Heart left ventricle (tissue), 13 donors: Measurements from ENCODE around the gene HSD17B1.

Experiments
- POLR2A ChIP-seq, 2 donors: fragments of 450-650 bp; IDR thresholded peaks; one replicate each; pipeline ENCODE4 v1.6.1; 2017; ENCODE audit warnings: antibody characterized with exemption in 2 of 2, mild to moderate bottlenecking in 2 of 2, moderate library complexity in 2 of 2
- TF ChIP-seq, protein P1 (sequence below), 12 donors: fragments of 200-600 bp; sonication (generic) in 4 of 12; IDR thresholded peaks; one replicate each; pipeline versions ENCODE4 v1.5.0 to v1.8.0; 2018 to 2022; ENCODE audit warnings: antibody characterized with exemption in 12 of 12, mild to moderate bottlenecking in 5 of 12
- donor health status: ischemic (EF 13 %, LVEDD 7.1; RV severe dilation, severe dysfunction).
- donor health status: DM: no; HTN: yes; CAD: no.
- donor health status: DM: no; HTN: no; CAD: no.
- donor health status: ischemic (EF 25% LVEDD 6.9; RV normal size, moderate dysfunction).
- donor health status: ischemic (EF 25% LVEDD 5.7; RV mildly dilated, moderate dysfunction).
- donor health status: ischemic (EF 35%, LVEDD 5.7; RV mildly dilated, moderate dysfunction).
- donor health status: nonischemic (EF 11% LVEDD 7.7; RV severe dilation, severe dysfunction).
- donor health status: DM: yes; HTN: yes; CAD: no.
- donor health status: PGD.
- donor health status: ischemic (EF 29% LVEDD 5.4; RV normal size, mild dysfunction).
- donor health status: nonischemic (EF 23%, LVEDD 6.1; RV moderate dilation, normal function).

DNA sequence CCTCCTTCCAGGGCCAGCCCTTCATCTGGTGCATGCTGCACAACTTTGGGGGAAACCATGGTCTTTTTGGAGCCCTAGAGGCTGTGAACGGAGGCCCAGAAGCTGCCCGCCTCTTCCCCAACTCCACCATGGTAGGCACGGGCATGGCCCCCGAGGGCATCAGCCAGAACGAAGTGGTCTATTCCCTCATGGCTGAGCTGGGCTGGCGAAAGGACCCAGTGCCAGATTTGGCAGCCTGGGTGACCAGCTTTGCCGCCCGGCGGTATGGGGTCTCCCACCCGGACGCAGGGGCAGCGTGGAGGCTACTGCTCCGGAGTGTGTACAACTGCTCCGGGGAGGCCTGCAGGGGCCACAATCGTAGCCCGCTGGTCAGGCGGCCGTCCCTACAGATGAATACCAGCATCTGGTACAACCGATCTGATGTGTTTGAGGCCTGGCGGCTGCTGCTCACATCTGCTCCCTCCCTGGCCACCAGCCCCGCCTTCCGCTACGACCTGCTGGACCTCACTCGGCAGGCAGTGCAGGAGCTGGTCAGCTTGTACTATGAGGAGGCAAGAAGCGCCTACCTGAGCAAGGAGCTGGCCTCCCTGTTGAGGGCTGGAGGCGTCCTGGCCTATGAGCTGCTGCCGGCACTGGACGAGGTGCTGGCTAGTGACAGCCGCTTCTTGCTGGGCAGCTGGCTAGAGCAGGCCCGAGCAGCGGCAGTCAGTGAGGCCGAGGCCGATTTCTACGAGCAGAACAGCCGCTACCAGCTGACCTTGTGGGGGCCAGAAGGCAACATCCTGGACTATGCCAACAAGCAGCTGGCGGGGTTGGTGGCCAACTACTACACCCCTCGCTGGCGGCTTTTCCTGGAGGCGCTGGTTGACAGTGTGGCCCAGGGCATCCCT, 9.3 kb upstream of the HSD17B1 start:
- TF ChIP-seq, protein P1, sequence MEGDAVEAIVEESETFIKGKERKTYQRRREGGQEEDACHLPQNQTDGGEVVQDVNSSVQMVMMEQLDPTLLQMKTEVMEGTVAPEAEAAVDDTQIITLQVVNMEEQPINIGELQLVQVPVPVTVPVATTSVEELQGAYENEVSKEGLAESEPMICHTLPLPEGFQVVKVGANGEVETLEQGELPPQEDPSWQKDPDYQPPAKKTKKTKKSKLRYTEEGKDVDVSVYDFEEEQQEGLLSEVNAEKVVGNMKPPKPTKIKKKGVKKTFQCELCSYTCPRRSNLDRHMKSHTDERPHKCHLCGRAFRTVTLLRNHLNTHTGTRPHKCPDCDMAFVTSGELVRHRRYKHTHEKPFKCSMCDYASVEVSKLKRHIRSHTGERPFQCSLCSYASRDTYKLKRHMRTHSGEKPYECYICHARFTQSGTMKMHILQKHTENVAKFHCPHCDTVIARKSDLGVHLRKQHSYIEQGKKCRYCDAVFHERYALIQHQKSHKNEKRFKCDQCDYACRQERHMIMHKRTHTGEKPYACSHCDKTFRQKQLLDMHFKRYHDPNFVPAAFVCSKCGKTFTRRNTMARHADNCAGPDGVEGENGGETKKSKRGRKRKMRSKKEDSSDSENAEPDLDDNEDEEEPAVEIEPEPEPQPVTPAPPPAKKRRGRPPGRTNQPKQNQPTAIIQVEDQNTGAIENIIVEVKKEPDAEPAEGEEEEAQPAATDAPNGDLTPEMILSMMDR (IDR thresholded peaks at IDR 0.05) = no peak
- TF ChIP-seq POLR2A (IDR thresholded peaks at IDR 0.05) = no peak
